Prostate gland (tissue), 2 donors: ENCODE measurements around the gene DCHS2.

Experiments used
- CTCF ChIP-seq, 4 experiments: fragments of 200-600 bp in 2 of 4; fragments of 450-650 bp in 2 of 4; sonication (generic) in 2 of 4; IDR thresholded peaks; 1 replicate in 3 of 4; 2 replicates in 1 of 4; pipeline ENCODE4 v1.5.1; 2016 to 2019; ENCODE audit warnings: antibody characterized with exemption in 4 of 4, mild to moderate bottlenecking in 2 of 4, moderate library complexity in 2 of 4
- POLR2A ChIP-seq: fragments of 450-650 bp; IDR thresholded peaks from one replicate; pipeline ENCODE4 v1.6.1; 2016; ENCODE audit warnings: antibody characterized with exemption, mild to moderate bottlenecking

GRCh38 chr4:154317201-154317999 is 174.2 kb downstream of the DCHS2 start:
- TF ChIP-seq CTCF (IDR thresholded peaks at IDR 0.05): no peak
- no peak for TF ChIP-seq POLR2A
